ENCODE measurements around the gene FOXP2. TPM values are rescaled to one million over a fixed set of nuclear protein-coding genes. Genes with fewer than 3 reads are reported as not detected.

Gene FOXP2
- polyA plus RNA-seq, 2 of the 4 experiments (the other 2 are of a cell fraction): 0.05 TPM; not detected in 1

GRCh38 chr7:114711241-114711640 lies 296.6 kb downstream of the FOXP2 start:
- WGBS (ENCODE audit: missing lambda C conversion rate): 35% methylated on average over 4 of the region's 4 CpGs
- Histone ChIP-seq H3K4me1 (peaks cover 11% of the 10 kb centered on the region), H3K27ac (no peak overlapping the region), H3K4me2 (peak overlapping the region; percentile 35), H3K4me3 (no peak overlapping the region), H3K9me3 (no peaks in the 10 kb centered on the region)
- POLR2A ChIA-PET: no interaction called here
- TF ChIP-seq NFE2L2 (conservative IDR thresholded peaks at IDR 0.05; ENCODE audit: low read length) (no peak), HDAC2 (IDR thresholded peaks at IDR 0.05) (no peak)
- DNase-seq (ENCODE audit: low read depth in 1 of 2, low spot score in 1 of 2): no peak
- no peak for ATAC-seq
- CTCF ChIA-PET: no interaction called here
- FAIRE-seq: no peak

- no peak overlapping the region for H3K27ac ChIP-seq
- peaks cover 9% of the 10 kb centered on the region for H3K4me1 ChIP-seq
- no peaks in the 10 kb centered on the region for H3K9me3 ChIP-seq
- TF ChIP-seq BHLHE40 (IDR thresholded peaks at IDR 0.05; ENCODE audit: low read depth, low read length) (no peak), FOSL2 (IDR thresholded peaks at IDR 0.05) (no peak), FOSL2 (CRISPR knock-in tag; IDR thresholded peaks at IDR 0.05) (no peak), HOXB5 (CRISPR knock-in tag; IDR thresholded peaks at IDR 0.05) (no peak), REST (IDR thresholded peaks at IDR 0.05) (no peak), SMC3 (IDR thresholded peaks at IDR 0.05) (no peak), ZFP36 (IDR thresholded peaks at IDR 0.05; ENCODE audit: borderline replicate concordance, partially characterized antibody) (no peak), ZC3H11A (IDR thresholded peaks at IDR 0.05) (no peak), JUN (IDR thresholded peaks at IDR 0.05) (no peak), MYC (IDR thresholded peaks at IDR 0.05; ENCODE audit: borderline replicate concordance, low read length) (no peak)
- TF ChIP-seq, protein P1, sequence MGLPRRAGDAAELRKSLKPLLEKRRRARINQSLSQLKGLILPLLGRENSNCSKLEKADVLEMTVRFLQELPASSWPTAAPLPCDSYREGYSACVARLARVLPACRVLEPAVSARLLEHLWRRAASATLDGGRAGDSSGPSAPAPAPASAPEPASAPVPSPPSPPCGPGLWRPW (IDR thresholded peaks at IDR 0.05): no peak
- ChIA-PET POLR2A (no interaction called here), CTCF (no interaction called here)
- H3K4me3 ChIP-seq: no peak overlapping the region
- no peak overlapping the region for H3K4me2 ChIP-seq
- ATAC-seq (no peak), FAIRE-seq (no peak), DNase-seq (ENCODE audit: low read depth in 1 of 2, low spot score in 1 of 2) (no peak)
- 21% methylated on average over 3 of the region's 3 CpGs for WGBS (ENCODE audit: missing lambda C conversion rate)
These were observed 301.3 kb downstream of the FOXP2 start for GRCh38 chr7:114715907-114716306.

DNA sequence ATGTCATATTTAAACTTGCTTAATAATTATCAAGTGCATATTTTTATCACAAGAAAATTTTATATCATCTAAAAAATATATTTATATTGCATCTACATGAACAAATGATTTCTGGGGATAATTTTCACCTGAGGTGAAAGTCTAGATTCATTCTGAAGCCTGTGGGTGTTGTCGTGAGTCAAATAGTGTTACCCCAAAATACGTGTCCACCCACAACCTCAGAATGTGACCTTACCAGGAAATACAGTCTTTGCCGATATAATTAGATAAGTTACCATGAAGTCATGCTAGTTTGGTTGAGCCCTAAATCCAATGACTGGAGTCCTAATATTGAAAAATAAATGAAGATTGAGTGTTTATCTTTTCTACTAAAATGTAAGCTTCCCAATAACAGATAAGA lies 304.2 kb downstream of the FOXP2 start:
- no peak for ATAC-seq
- Histone ChIP-seq H3K4me2 (no peak overlapping the region), H3K9me3 (no peaks in the 10 kb centered on the region), H3K4me1 (no peaks in the 10 kb centered on the region), H3K4me3 (no peak overlapping the region), H3K27ac (no peak overlapping the region)
- no peak for DNase-seq (ENCODE audit: low read depth in 1 of 2, low spot score in 1 of 2)
- WGBS (ENCODE audit: missing lambda C conversion rate): 66% methylated on average over 3 of the region's 3 CpGs
- TF ChIP-seq, protein P2, sequence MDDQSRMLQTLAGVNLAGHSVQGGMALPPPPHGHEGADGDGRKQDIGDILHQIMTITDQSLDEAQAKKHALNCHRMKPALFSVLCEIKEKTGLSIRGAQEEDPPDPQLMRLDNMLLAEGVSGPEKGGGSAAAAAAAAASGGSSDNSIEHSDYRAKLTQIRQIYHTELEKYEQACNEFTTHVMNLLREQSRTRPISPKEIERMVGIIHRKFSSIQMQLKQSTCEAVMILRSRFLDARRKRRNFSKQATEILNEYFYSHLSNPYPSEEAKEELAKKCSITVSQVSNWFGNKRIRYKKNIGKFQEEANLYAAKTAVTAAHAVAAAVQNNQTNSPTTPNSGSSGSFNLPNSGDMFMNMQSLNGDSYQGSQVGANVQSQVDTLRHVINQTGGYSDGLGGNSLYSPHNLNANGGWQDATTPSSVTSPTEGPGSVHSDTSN (IDR thresholded peaks at IDR 0.05): no peak
- TF ChIP-seq E2F6 (IDR thresholded peaks at IDR 0.05; ENCODE audit: borderline replicate concordance, low read depth): no peak
- no peak for TF ChIP-seq CHD4 (IDR thresholded peaks at IDR 0.05; ENCODE audit: borderline replicate concordance)
- FAIRE-seq: no peak
- ChIA-PET CTCF (no interaction called here), POLR2A (no interaction called here)

- ATAC-seq: no peak
- ChIA-PET CTCF (no interaction called here), POLR2A (no interaction called here)
- Histone ChIP-seq H3K27ac (no peak overlapping the region), H3K4me1 (no peaks in the 10 kb centered on the region), H3K4me2 (no peak overlapping the region), H3K4me3 (no peak overlapping the region), H3K9me3 (no peaks in the 10 kb centered on the region)
- FAIRE-seq: no peak
- no peak for TF ChIP-seq POLR2AphosphoS2 (conservative IDR thresholded peaks at IDR 0.05; ENCODE audit: low read length)
- TF ChIP-seq, protein P3, sequence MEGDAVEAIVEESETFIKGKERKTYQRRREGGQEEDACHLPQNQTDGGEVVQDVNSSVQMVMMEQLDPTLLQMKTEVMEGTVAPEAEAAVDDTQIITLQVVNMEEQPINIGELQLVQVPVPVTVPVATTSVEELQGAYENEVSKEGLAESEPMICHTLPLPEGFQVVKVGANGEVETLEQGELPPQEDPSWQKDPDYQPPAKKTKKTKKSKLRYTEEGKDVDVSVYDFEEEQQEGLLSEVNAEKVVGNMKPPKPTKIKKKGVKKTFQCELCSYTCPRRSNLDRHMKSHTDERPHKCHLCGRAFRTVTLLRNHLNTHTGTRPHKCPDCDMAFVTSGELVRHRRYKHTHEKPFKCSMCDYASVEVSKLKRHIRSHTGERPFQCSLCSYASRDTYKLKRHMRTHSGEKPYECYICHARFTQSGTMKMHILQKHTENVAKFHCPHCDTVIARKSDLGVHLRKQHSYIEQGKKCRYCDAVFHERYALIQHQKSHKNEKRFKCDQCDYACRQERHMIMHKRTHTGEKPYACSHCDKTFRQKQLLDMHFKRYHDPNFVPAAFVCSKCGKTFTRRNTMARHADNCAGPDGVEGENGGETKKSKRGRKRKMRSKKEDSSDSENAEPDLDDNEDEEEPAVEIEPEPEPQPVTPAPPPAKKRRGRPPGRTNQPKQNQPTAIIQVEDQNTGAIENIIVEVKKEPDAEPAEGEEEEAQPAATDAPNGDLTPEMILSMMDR (IDR thresholded peaks at IDR 0.05): no peak
- DNase-seq (ENCODE audit: low read depth in 1 of 2, low spot score in 1 of 2): no peak
- 45% methylated on average over 4 of the region's 4 CpGs for WGBS (ENCODE audit: missing lambda C conversion rate)
These were observed 306.1 kb downstream of the FOXP2 start for GRCh38 chr7:114720725-114721124.
